ENCODE results near the gene ISM1. TPM values are rescaled to one million over a fixed set of nuclear protein-coding genes. Genes with fewer than 3 reads are reported as not detected.

Gene ISM1
- total RNA-seq (2014; rRNA removed; shearing (Covaris generic)) = not detected in 2 replicates

DNA sequence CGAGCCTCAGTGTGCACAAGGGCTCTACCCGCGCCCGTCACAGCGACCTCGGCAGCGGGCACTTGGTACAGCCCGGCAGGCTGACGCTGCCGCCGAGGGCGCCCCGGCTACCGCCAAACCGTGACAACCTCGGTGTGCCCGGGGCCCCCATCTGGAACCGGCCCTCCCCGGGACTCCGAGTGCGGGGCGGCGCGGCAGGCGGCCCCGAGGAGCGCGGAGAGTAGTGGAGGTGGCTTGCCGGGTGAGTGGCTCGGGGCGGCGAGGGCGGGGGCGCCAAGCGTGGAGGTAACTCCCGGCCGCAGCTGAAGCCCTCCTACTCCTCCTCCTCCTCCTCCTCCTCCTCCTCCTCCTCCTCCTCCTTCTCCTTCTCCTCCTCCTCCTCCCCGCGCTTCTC is at the start of gene ISM1:
ISM1 (plus strand) TSS at position 371 of the 394 bp plus-strand sequence. CDS start 503 bp downstream, outside the sequence.
- in situ Hi-C loops (cut with HindIII; ENCODE audit: low sequenced_read_pairs) = no loop called here
- DNase-seq (ENCODE audit: low spot score) = no peak

- no peak for DNase-seq (ENCODE audit: low spot score)
- in situ Hi-C loops (cut with HindIII; ENCODE audit: low sequenced_read_pairs) = no loop called here
These were observed 47.9 kb upstream of the ISM1 start for GRCh38 chr20:13173201-13173600.

- in situ Hi-C loops (cut with HindIII; ENCODE audit: low sequenced_read_pairs) = no loop called here
- no peak for DNase-seq (ENCODE audit: low spot score)
These were observed 46.7 kb upstream of the ISM1 start for GRCh38 chr20:13174402-13174801.

- no peak for DNase-seq (ENCODE audit: low spot score)
- in situ Hi-C loops (cut with HindIII; ENCODE audit: low sequenced_read_pairs) = no loop called here
These were observed 39.8 kb upstream of the ISM1 start for GRCh38 chr20:13180986-13181889.

DNA sequence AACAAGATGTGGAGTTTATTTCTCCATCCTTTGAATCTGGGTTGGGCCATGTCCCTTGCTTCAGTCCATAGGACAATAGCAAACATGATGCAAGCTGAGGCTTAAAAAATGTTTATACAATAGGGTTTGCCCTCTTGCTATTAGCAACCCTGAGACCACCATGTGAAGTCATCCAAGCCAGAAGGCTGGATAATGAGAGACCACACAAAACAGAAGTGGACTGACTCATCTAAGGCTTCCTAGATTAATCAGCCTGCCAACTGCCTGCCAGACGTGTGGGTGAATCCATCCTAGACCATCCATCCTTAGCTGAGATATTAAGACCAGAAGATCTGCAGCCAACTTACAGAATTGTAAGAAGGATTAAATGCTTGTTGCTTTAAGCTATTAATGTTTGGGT is 38.1 kb upstream of the ISM1 start:
- in situ Hi-C loops (cut with HindIII; ENCODE audit: low sequenced_read_pairs) = no loop called here
- no peak for DNase-seq (ENCODE audit: low spot score)

DNA sequence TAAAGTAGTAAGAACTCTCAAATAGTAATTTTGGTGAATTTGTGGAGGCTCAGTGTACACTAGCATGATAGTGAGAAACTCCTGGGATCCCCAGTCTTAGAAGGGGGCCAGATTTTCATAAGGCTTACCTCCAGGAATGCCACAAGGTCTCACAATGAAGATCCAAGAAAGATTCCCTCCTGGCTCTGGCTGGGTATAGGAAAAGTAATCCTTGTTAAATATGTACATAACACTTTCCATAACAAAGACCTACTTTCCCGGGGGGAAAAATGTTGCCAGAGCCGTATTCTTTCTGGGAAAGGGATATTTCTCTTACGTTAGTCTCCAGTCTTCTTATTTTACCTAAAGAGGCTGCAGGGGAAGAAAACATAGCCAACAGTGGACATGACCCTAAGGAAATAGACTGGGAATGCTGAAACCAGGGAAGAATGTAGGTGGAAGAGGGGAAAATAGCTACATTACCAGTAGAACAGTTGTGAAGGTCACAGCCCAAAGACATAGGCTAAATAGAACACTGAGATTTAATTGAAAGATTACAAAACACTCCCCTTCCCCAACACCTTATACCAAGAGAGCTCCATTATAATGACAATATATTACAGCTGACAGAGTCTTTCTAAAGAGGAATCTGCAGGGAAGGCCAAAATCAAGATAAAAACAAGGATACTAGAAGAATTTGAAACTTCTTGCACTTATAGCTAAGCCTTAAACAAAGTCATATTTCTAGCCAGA is 34.9 kb upstream of the ISM1 start:
- in situ Hi-C loops (cut with HindIII; ENCODE audit: low sequenced_read_pairs) = no loop called here
- DNase-seq (ENCODE audit: low spot score) = no peak

GRCh38 chr20:13187899-13188298 is 33.2 kb upstream of the ISM1 start:
- in situ Hi-C loops (cut with HindIII; ENCODE audit: low sequenced_read_pairs) = no loop called here
- no peak for DNase-seq (ENCODE audit: low spot score)

DNA sequence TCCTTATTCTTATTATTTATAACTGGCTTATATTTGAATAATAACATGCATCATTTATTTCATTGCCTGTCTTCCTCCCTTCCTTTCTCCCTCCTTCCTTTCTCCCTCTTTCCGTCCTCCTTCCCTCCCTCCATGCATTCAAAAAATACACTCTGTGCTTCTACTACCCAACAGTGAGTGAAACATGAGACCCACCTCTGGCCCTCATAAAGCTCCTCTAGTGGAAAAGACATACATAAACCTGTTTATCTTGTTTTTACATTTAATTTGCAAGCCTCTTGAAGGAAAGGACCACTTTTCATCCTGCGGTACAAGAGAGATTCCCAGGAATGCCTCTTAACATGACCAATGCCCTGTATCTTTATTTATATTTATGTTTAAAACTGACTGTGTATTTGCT is 21.8 kb upstream of the ISM1 start:
- in situ Hi-C loops (cut with HindIII; ENCODE audit: low sequenced_read_pairs) = no loop called here
- no peak for DNase-seq (ENCODE audit: low spot score)

DNA sequence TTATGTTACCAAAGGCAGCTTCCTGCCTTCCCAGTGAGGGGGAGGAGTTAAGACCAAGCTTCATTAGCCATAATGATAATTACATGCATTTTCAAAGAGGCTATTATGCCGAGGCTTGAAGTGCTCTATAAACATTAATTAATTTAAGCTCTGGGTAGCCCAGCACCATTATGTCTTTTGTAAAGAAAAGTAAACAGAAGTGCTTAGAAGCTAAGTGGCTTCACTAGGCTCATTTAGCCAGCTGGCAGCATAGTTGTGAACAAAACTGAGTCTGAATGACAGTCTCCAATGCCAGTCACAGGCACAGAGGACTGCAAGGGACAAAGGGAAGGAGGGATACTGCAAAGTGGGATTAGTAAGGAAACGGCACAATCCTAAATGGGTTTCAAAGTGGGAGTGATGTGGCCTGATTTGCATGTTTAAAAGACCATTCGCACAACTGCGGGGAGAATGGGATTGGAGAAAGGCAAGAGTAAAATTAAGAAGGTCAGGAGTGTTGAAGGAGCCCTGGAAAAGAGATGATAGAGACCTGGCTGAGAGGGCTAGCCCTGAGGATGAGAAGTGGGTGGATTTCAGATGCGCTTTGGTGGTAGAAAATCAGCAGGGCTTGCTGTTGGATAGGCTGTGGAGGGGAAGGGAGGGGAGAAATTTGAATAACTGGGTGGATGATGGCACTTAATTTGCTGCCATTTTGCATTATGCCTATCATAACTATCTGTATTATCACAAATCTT is 20.1 kb upstream of the ISM1 start:
- in situ Hi-C loops (cut with HindIII; ENCODE audit: low sequenced_read_pairs) = no loop called here

GRCh38 chr20:13202565-13202964 is 18.5 kb upstream of the ISM1 start:
- in situ Hi-C loops (cut with HindIII; ENCODE audit: low sequenced_read_pairs) = no loop called here
- DNase-seq (ENCODE audit: low spot score) = no peak

More for the DNA sequence above, 20.1 kb upstream of the ISM1 start:
- DNase-seq (ENCODE audit: low spot score) = no peak

GRCh38 chr20:13205425-13205824 is 15.6 kb upstream of the ISM1 start:
- no peak for DNase-seq (ENCODE audit: low spot score)
- in situ Hi-C loops (cut with HindIII; ENCODE audit: low sequenced_read_pairs) = no loop called here

DNA sequence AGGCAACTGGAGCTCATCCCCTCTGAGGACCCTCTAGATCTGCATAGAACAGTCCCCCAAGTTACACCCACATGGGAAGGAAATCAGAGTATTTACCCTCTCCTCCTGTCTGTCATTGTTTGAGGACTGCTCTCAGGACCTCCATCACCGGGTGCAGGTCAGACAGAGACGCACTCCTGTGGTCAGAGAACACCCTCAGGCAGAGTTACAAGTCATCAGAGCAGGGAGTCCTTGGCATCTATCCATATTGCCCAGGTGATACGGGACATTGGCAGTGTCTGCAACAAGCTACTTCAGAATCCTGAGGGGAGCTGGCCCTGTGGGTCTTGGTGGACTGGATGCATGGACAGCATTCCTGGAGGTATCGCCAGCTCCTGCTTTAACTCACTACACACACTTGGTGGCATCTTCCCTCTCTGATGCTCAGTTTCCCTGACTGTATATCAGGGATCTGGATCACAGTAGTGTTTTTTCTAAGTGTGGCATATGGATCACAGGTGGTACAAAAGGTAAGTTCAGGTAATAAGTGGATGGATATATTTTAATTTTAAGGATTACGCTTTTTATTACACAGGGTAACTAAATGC is 15.1 kb upstream of the ISM1 start:
- in situ Hi-C loops (cut with HindIII; ENCODE audit: low sequenced_read_pairs) = no loop called here
- no peak for DNase-seq (ENCODE audit: low spot score)

DNA sequence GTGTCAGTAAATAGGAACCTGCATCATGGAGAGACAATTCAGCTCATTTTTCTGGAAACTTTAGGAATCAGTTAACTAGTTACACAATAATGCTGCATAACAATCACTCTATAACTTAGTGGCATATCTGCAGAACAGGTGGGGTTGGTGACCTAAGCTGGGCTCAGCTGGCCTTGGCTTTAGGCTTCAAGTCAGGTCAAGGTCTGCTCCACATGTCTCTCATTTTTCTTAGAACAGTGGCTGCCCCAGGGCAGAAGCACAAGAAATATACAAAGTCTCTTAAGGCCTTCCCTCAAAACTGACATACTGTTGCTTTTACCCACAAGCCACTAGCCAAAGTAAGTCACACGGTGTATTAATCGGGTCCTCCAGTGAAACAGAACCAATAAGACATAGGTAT is 14.1 kb upstream of the ISM1 start:
- DNase-seq (ENCODE audit: low spot score) = no peak
- in situ Hi-C loops (cut with HindIII; ENCODE audit: low sequenced_read_pairs) = no loop called here

- in situ Hi-C loops (cut with HindIII; ENCODE audit: low sequenced_read_pairs) = no loop called here
- no peak for DNase-seq (ENCODE audit: low spot score)
These were observed 9.0 kb upstream of the ISM1 start for GRCh38 chr20:13211956-13212618.

DNA sequence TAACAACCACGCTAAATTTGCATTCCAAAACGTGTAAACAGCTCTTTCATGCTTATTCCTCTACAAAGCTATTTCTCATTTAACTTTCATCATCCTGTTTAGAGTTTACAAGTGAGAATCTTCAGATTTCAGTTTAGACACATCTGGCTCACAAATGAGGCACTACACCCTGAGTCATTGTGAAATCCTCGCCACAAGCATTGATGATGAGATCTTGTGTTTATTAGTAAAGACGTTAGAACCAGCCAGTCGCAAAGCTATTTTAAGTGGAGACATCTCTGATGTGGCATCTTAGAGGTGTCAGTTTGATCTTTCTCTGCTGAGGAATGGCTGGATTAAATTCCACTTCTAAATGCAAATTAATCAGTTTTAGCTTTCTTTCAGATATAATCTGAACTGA is 8.3 kb upstream of the ISM1 start:
- DNase-seq (ENCODE audit: low spot score) = no peak
- in situ Hi-C loops (cut with HindIII; ENCODE audit: low sequenced_read_pairs) = no loop called here

DNA sequence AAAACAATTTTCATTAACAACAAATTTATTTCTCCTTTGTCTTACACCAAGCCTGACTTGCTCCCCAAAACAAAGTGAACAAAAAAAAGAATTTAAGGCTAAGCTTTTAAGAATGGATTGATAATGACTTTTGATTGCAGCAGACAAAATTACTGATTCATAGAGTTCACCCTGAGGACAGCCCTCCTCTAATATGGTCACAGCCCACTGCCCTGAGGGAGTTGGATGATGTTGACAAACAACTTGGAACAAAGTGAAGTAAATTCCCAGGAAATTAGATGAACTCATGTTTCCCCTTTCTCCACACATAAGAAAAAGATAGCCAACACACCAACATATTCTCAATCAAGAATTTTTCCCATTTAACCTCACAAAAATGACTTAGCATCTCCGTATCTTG is 7.7 kb upstream of the ISM1 start:
- no peak for DNase-seq (ENCODE audit: low spot score)

GRCh38 chr20:13216533-13216932 is 4.5 kb upstream of the ISM1 start:
- in situ Hi-C loops (cut with HindIII; ENCODE audit: low sequenced_read_pairs) = no loop called here
- DNase-seq (ENCODE audit: low spot score) = no peak

More for the DNA sequence above, 7.7 kb upstream of the ISM1 start:
- in situ Hi-C loops (cut with HindIII; ENCODE audit: low sequenced_read_pairs) = no loop called here

- DNase-seq (ENCODE audit: low spot score) = no peak
- in situ Hi-C loops (cut with HindIII; ENCODE audit: low sequenced_read_pairs) = no loop called here
These were observed 1.5 kb upstream of the ISM1 start for GRCh38 chr20:13219327-13220193.

Data from G401 (cell line).